ENCODE results near the gene WWOX. TPM values are rescaled to one million over a fixed set of nuclear protein-coding genes. Genes with fewer than 3 reads are reported as not detected.

Gene WWOX
- total RNA-seq, 1 donor from 2014 or later = 7.3 TPM

DNA sequence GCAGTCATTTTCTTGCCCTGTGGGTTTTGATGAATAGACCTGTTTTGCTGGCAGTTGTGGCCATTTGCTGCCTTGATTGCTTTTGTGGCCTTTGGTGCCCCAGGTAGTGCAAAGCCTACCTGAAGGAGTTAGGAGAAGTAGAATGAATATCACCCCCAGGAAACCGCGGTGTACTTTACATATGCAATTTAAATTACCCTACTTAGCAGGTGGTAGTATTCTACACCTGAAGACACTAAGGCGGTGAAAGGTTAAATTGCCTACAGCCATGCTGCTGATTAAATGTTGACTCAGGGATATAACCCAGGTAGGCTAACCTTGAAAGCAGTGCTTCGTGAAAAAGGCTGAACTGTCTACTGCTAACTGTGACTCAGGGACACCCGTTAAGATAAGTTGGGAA lies 27.2 kb upstream of the WWOX start:
- no peak for DNase-seq (ENCODE audit: low read depth)
- Histone ChIP-seq H3K36me3 (ENCODE audit: insufficient read depth, low read length) (no peaks in the 10 kb centered on the region), H3K4me3 (ENCODE audit: insufficient read depth, low read depth, low read length) (no peak overlapping the region), H3K4me2 (ENCODE audit: low read length) (no peak overlapping the region), H3K4me1 (ENCODE audit: insufficient read depth, low read length) (no peaks in the 10 kb centered on the region), H3K27me3 (ENCODE audit: insufficient read depth, low read length) (no peaks in the 10 kb centered on the region), H2AFZ (ENCODE audit: low read depth, low read length) (no peak overlapping the region), H3K27ac (ENCODE audit: low read depth, low read length) (no peak overlapping the region), H3K9ac (ENCODE audit: low read length) (no peak overlapping the region), H4K20me1 (ENCODE audit: insufficient read depth, low read length) (no peaks in the 10 kb centered on the region), H3K79me2 (ENCODE audit: insufficient read depth, low read length) (no peaks in the 10 kb centered on the region), H3K9me3 (ENCODE audit: insufficient read depth, low read depth, low read length) (no peaks in the 10 kb centered on the region)
- Mint-ChIP-seq H3K4me1 (ENCODE audit: low read depth, unreplicated experiment) (no peaks in the 10 kb centered on the region), H3K27me3 (ENCODE audit: low read depth, unreplicated experiment) (peaks cover 36% of the 10 kb centered on the region), H3K27ac (ENCODE audit: unreplicated experiment) (no peak overlapping the region), H3K9me3 (ENCODE audit: unreplicated experiment) (no peaks in the 10 kb centered on the region), H3K4me3 (ENCODE audit: unreplicated experiment) (no peak overlapping the region), H3K36me3 (ENCODE audit: low read depth, unreplicated experiment) (no peaks in the 10 kb centered on the region)
- no peak for TF ChIP-seq EZH2 (IDR thresholded peaks at IDR 0.05; ENCODE audit: insufficient read depth, low read length)
- TF ChIP-seq, protein P1, sequence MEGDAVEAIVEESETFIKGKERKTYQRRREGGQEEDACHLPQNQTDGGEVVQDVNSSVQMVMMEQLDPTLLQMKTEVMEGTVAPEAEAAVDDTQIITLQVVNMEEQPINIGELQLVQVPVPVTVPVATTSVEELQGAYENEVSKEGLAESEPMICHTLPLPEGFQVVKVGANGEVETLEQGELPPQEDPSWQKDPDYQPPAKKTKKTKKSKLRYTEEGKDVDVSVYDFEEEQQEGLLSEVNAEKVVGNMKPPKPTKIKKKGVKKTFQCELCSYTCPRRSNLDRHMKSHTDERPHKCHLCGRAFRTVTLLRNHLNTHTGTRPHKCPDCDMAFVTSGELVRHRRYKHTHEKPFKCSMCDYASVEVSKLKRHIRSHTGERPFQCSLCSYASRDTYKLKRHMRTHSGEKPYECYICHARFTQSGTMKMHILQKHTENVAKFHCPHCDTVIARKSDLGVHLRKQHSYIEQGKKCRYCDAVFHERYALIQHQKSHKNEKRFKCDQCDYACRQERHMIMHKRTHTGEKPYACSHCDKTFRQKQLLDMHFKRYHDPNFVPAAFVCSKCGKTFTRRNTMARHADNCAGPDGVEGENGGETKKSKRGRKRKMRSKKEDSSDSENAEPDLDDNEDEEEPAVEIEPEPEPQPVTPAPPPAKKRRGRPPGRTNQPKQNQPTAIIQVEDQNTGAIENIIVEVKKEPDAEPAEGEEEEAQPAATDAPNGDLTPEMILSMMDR (IDR thresholded peaks at IDR 0.05; ENCODE audit: insufficient read depth, low read depth, low read length) = no peak
- FAIRE-seq = no peak

DNA sequence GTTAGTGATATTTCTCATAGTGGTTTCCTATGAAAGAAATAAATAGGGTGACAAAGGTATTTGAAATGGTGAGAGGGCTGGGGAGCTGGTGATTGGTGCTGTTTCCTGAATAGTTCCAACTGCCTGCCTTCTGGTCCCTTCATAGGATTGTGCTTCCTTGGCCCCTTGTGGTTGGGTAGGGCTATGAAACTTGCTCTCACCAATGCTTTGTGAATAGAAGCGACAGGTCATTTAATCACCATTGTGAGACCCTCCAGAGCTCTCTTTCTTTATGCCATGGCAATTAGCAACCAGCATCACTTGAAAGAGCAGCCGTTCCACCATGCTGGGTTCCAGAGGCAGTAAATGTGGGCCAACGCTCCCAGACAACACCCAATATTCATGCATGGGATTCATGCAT lies 23.7 kb upstream of the WWOX start:
- Histone ChIP-seq H3K9me3 (ENCODE audit: insufficient read depth, low read depth, low read length) (no peaks in the 10 kb centered on the region), H2AFZ (ENCODE audit: low read depth, low read length) (no peak overlapping the region), H3K27me3 (ENCODE audit: insufficient read depth, low read length) (no peaks in the 10 kb centered on the region), H3K4me1 (ENCODE audit: insufficient read depth, low read length) (no peaks in the 10 kb centered on the region), H4K20me1 (ENCODE audit: insufficient read depth, low read length) (no peaks in the 10 kb centered on the region), H3K27ac (ENCODE audit: low read depth, low read length) (no peak overlapping the region), H3K79me2 (ENCODE audit: insufficient read depth, low read length) (no peaks in the 10 kb centered on the region), H3K4me2 (ENCODE audit: low read length) (no peak overlapping the region), H3K9ac (ENCODE audit: low read length) (no peak overlapping the region), H3K36me3 (ENCODE audit: insufficient read depth, low read length) (no peaks in the 10 kb centered on the region), H3K4me3 (ENCODE audit: insufficient read depth, low read depth, low read length) (no peak overlapping the region)
- peaks cover 53% of the 10 kb centered on the region for H3K27me3 Mint-ChIP-seq (ENCODE audit: low read depth, unreplicated experiment)
- DNase-seq (ENCODE audit: low read depth) = no peak
- H3K27ac Mint-ChIP-seq (ENCODE audit: unreplicated experiment) = no peak overlapping the region
- H3K4me3 Mint-ChIP-seq (ENCODE audit: unreplicated experiment) = no peak overlapping the region
- no peak for TF ChIP-seq EZH2 (IDR thresholded peaks at IDR 0.05; ENCODE audit: insufficient read depth, low read length)
- TF ChIP-seq, protein P1 (IDR thresholded peaks at IDR 0.05; ENCODE audit: insufficient read depth, low read depth, low read length) = no peak
- no peaks in the 10 kb centered on the region for H3K9me3 Mint-ChIP-seq (ENCODE audit: unreplicated experiment)
- no peaks in the 10 kb centered on the region for H3K36me3 Mint-ChIP-seq (ENCODE audit: low read depth, unreplicated experiment)
- FAIRE-seq = no peak
- no peaks in the 10 kb centered on the region for H3K4me1 Mint-ChIP-seq (ENCODE audit: low read depth, unreplicated experiment)

DNA sequence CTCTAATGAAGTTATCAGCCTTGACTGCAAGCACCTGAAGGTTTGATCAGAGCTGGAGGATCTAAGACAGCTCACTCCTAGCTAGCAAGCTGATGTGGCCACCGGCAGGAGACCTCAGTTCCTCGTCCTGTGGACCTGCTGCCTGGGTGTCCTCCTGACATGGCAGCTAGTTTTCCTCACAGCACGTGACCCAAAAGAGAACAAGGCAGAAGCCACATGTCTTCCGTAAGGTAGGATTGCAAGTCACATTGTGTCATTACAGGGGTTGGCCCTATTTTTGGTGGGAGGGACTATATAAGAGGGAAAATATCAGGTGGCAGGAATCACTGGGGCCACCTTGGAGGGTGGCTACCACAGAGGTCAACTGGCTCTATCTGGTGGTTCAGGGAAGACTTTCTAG lies 18.1 kb upstream of the WWOX start:
- DNase-seq (ENCODE audit: low read depth) = no peak
- peaks cover 37% of the 10 kb centered on the region for H3K27me3 Mint-ChIP-seq (ENCODE audit: low read depth, unreplicated experiment)
- H3K4me1 ChIP-seq (ENCODE audit: insufficient read depth, low read length) = no peaks in the 10 kb centered on the region
- H3K9me3 ChIP-seq (ENCODE audit: insufficient read depth, low read depth, low read length) = no peaks in the 10 kb centered on the region
- no peaks in the 10 kb centered on the region for H3K36me3 Mint-ChIP-seq (ENCODE audit: low read depth, unreplicated experiment)
- no peaks in the 10 kb centered on the region for H3K9me3 Mint-ChIP-seq (ENCODE audit: unreplicated experiment)
- no peaks in the 10 kb centered on the region for H4K20me1 ChIP-seq (ENCODE audit: insufficient read depth, low read length)
- no peaks in the 10 kb centered on the region for H3K36me3 ChIP-seq (ENCODE audit: insufficient read depth, low read length)
- no peak overlapping the region for H3K4me3 ChIP-seq (ENCODE audit: insufficient read depth, low read depth, low read length)
- FAIRE-seq = no peak
- H3K79me2 ChIP-seq (ENCODE audit: insufficient read depth, low read length) = no peaks in the 10 kb centered on the region
- no peak overlapping the region for H3K27ac ChIP-seq (ENCODE audit: low read depth, low read length)
- H3K4me1 Mint-ChIP-seq (ENCODE audit: low read depth, unreplicated experiment) = no peaks in the 10 kb centered on the region
- no peak overlapping the region for H3K4me2 ChIP-seq (ENCODE audit: low read length)
- H3K27ac Mint-ChIP-seq (ENCODE audit: unreplicated experiment) = no peak overlapping the region
- H3K4me3 Mint-ChIP-seq (ENCODE audit: unreplicated experiment) = no peak overlapping the region
- H2AFZ ChIP-seq (ENCODE audit: low read depth, low read length) = no peak overlapping the region
- no peak for TF ChIP-seq EZH2 (IDR thresholded peaks at IDR 0.05; ENCODE audit: insufficient read depth, low read length)
- no peaks in the 10 kb centered on the region for H3K27me3 ChIP-seq (ENCODE audit: insufficient read depth, low read length)
- H3K9ac ChIP-seq (ENCODE audit: low read length) = no peak overlapping the region
